Stimulated activated CD8-positive, alpha-beta memory T cell treated with anti-CD3 and anti-CD28 coated beads, Interleukin-7, amount 100 ng/mL, for 1 hour (primary cell): ENCODE results near the gene CPPED1.

Source experiments
- DNase-seq, 2 donors: peaks; one replicate each; pipeline ENCODE4 v3.0.0-alpha.2; 2020; ENCODE audit warnings: low read depth in 2 of 2

Gene CPPED1

DNA sequence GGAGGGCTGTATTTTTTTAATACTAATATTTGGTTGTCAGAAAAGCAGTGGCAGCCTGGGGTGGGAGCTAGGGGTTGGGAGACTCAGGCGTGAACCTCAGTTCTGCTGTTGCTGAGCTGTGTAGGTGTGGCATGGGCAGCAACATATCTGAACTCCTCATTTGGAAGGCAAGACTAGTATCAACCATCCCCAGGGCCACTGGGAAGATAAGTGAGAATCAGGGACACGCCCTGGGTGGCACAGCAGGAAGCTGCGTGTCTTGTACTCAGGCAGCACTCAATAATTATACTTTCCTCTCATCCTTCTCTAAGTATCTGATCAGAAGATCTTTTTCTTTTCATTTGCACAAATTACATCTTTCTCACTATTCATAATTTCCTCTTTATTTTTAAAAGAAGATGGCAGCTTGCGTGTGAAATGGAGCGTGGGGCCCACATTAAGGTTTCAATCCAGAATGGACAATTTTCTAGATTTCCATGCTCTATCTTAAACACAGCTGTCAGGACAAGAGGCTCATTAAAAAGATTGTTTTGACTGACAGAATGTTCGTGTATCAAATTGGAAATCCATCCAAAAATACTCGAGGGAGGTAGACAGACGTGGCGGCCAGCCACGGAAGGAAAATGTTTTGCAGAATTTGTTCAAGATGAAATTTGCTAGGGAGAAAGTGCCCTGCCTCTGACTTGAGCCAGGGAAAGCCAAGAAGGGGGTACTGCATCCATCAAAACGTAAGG, 121.1 kb downstream of the CPPED1 start:
- DNase-seq: no peak

DNA sequence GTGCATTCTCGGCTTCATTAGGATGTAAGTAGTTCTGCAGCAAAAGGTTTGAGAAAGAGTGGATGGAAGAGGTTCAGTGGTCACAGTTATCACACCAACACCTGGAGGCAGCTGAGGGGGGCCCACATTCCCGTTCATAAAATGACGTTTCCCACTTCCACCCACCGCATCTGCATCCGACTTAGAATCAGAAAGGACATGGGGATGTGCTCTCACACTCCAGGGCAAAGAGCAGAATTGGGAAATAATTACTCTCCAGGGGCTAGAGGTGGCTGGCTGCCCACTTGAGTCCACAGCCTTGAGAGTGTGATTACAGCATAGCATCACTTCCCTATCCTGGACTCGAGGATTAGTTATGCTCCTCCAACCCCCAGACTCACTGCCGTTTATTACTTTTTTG, 122.0 kb downstream of the CPPED1 start:
- no peak for DNase-seq

DNA sequence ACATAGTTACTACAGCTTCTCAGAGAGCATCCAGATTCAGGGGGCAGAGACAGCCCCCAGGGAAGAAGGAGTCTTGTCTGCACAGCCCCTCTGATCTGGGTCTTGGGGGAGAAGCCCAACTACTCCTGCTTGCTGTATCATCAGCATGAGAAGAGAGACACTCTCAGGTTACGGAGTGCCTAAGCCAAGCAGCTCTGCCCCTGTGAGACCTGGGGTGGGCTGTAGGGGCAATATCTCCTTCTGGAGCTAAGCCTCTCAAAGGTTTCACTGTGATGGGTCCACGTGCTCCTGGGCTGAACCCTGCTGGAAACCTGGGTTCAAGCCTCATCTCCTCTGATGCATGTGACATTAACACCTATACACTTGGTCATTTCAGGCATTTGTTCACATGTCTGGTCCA, 123.2 kb downstream of the CPPED1 start:
- DNase-seq: no peak

DNA sequence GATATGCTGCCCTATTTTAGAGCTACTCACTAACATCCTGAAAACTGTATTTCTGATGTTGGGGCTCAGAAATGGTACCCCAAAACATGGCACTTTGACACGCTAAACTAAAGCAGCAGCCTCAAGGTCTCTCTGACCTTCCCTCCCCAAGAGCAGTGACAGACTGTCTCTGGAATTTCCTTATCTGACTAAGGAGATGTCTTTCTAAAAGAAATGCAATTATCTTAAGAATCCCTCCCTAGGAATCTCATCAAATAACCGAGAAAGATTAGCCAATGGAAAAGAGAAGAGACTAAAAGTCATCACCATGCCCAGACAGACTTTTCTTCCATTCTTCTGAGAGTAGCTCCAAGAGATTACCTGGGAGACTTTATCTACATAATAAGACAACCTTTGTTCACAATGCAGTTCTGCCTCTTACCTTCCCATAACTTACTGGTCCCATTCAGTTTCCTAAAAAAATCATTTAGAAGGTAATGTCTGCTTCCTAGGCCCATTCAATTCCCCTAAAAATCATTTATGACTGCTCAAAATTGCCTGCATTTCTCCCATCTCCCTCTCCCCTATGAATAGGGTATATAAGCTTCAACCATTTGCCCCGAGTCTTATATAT, 123.9 kb downstream of the CPPED1 start:
- DNase-seq: no peak

DNA sequence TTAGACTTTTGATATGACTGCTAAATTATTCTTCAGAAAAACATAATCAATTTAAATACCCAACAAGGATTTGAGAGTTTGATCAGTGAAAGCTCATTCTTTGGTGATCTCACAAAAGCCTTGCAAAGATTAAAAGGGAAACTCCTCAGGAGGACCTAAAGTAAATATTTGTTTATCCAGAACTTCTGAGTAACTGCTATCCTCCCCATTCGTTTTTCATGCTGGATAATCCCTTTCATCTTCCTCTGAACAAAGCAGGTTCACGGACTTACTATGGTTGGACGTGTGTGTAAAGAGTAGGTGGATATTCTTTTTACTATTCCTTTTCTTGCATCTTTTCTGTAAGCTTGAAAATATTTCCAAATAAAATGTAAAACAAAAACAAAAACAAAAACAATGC, 124.7 kb downstream of the CPPED1 start:
- no peak for DNase-seq

DNA sequence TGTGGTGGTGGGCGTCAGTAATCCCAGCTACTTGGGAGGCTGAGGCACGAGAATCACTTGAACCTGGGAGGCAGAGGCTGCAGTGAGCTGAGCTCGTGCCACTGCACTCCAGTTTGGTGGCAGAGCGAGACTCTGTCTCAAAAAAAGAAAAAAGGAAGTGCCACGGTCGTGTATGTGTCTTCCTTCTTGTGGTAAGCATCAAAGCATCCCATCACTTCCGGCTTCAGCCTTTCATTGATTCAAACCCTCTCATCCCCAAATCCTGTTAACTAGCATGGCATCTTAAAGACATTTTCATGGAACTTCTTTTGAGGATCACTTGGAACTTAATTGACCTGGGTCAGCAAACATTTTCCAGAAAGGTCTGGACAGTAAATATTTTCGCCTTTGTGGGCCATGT, 126.2 kb downstream of the CPPED1 start:
- no peak for DNase-seq

DNA sequence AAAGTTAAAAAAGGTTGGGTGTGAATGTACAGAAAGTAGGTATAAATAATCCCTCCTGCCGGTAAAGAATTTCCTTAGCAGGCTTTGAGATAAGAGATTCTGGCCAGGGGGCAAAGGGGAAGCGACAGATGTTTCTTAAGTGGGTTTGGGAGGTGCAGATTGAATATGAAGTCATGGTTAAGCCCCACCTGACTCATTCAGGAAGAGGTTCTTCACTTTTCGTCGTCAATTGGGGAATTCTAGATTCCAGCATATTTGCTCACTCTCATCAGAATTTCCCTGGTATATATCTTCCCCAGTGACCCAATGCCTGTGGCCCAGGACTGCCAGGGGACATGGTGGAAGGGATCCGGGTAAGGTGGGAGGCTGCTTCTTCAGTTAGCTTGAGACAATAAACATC, 127.8 kb downstream of the CPPED1 start:
- no peak for DNase-seq

DNA sequence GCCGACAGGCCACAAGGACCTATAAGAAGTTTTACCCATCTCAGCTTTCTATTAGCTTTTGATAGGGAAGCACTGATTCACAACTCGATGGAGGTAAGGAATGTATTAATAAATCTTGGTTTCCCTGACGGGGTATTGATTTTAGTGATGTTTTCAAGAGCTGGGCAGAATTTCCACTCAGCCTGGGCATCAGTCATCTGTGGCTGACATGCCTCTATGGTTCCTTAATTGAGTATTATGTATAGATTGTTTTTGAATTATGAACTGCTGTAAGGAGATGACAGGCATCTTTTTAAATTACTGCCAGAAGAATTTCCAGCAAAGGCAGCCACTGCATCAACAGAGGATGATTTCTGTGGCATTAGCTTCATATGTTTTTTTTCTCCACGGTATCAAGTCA, 128.6 kb downstream of the CPPED1 start:
- DNase-seq: no peak

DNA sequence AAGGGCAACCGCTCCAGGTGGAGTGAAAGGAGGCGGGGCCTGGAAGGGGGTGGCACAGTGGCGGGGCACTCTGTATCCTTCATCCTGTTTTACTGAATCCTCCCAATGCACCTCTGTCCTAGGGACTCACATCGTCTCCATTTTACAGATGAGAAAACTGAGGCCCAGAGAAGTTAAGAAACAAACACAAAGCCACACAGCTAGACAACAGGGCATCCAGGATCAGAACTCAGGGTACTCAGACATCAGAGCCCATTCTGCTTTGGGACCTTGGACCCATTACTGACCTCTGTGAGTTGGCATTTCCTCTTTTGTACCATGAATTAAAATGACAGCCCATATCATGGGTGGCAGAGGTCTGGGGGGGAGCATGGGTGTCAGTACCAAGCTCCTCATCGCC, 129.2 kb downstream of the CPPED1 start:
- no peak for DNase-seq

DNA sequence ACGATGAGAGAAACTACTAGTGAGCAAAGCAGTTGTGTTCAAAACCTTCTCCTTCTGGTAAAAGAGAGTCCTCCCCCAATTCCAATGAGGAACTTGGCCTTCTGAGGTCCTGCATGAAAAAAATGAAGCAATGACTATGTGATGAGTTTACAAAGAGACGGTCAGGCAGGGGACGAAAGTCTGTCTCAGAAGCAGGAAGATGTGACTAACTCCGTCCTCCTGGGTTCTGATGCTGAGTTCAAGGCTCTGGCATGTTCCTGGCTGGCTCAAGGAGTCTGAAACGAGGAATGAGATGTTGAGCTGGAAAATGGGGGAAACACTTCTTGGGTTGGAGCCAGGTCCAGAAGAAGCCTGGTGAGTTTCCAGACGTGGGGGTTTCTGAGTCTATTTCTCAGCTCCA, 129.6 kb downstream of the CPPED1 start:
- DNase-seq: no peak

DNA sequence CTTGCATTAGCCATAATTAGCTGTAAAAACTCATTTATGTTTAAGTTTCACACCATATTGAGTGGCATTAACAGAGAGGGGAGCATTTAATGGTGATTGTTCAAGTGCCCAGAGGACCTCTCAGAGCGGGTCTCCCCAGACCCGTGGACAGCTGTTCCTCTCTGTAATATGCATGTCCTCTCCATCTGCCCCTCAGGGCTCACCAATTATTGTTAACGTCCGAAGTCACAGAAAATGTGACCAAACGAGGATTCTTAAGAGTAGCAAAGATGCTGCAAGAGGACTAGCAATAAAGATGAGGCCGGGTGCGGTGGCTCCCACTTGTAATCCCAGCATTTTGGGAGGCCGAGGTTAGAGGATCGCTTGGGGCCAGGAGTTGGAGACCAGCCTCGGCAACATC, 130.2 kb downstream of the CPPED1 start:
- no peak for DNase-seq

DNA sequence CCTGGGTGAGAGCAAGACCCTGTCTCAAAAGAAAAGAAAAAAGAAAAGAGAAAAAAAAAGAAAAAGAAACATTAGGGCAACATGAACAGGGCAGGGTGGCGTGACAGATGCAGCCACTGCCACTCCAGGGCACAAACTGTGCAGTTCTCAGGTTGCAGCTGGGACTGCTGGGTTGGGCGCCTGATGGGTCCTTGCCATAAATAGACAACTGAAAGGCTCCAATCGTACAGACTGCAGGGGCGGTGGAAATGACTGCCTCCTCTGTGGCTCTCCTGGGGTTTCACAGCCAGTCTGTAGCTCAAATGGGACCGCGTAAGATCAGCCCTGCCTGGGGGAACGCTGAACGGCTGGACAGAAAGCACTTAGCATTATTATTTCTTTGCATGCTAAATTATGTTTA, 130.7 kb downstream of the CPPED1 start:
- DNase-seq: no peak

DNA sequence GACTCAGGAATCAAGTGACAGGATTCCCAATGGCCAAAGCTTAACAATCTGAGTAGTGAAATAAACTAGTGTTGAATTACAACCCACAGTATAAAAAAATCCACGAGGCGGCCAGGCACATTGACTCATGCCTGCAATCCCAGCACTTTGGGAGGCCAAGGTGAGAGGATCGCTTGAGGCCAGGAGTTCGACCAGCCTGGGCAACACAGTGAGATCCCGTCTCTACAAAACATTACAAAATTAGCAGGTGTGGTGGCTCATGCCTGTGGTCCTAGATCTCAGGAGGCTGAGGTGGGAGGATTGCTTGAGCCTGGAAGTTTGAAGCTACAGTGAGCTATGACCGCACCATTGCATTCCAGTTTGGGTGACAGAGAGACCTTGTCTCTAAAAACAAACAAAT, 133.8 kb downstream of the CPPED1 start:
- DNase-seq: no peak

DNA sequence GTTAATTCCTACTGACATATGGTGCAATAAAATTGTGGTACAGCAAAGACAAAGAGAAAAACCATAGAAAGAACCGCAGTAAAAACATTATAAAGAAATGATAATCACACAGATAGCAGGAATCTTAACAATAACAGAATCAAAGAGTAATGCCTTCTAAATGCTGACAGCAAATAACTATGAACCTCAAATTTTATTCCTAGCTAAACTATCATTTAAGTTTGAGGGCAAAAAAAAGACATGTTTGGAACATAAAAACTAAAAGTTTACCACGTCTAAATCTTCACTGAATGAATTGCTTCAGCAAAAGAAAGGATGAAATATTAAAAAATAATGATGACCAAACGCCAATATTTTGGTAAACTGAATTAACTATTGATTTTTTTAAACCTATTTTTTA, 135.8 kb downstream of the CPPED1 start:
- DNase-seq: no peak

DNA sequence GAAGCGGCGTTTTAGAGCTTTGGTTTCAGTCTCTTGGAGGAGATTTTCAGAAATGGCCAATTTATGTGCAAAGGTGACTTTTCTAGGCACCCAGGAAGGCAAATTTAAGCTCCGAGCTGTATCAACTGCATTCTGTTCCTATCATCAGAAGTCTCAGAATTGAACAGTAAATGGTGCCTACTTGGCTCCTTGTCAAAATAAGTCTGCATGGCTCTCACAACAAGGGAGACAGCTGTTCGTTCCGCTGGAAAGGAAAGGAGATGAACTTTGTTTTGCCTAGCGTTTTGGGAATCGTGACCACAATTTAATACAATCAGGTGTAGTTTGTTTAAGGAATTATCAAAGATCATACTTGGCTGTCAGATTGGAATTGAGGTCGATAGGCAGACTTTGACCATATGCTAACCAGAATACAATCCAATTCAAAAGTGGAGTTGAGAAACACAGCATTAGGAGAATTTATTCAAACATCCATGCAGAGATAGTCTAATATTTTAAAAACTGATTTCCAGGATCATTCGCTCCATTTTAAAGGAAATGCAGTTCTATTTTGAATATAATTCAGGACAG, 139.4 kb downstream of the CPPED1 start:
- DNase-seq: no peak

DNA sequence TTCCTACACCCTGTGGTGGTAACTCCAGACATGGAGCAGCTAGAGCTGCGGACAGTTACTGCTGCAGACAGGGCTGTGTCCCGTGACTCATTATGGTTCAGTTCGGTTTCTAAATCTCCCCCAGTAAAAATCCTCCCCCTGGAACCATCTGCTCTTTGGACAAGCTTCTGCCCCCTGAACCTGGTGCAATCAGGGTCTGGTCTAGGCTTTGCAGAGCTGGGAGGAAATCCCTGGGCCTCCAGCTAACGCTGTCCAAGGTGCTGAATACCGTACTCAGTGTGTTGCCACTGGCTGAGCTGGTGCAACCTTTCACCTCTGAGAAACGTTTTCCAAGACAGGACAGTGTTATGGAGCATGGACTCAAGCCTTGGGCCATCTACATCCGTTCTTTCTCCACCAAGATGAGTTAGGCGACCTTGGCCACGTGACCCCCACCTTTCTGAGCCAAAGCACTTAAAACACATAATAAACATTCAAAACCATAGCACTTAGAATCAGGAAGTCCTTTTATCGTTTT, 142.0 kb downstream of the CPPED1 start:
- DNase-seq: no peak

DNA sequence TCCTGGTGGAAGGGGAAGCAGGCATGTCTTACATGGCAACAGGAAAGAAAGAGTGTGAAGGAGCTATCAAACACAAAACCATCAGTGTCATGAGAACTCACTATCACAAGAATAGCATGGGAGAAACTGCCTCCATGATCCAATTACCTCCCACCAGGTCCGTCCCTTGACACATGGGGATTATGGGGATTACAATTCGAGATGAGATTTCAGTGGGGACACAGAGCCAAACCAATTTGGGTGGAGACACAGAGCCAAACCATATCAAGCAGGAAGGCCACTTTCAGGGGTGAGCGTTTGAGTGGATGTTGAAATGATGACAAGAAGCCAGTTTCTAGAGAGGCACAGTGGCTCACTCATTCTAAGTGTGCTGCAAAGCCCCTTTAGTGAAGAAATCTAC, 143.8 kb downstream of the CPPED1 start:
- no peak for DNase-seq

DNA sequence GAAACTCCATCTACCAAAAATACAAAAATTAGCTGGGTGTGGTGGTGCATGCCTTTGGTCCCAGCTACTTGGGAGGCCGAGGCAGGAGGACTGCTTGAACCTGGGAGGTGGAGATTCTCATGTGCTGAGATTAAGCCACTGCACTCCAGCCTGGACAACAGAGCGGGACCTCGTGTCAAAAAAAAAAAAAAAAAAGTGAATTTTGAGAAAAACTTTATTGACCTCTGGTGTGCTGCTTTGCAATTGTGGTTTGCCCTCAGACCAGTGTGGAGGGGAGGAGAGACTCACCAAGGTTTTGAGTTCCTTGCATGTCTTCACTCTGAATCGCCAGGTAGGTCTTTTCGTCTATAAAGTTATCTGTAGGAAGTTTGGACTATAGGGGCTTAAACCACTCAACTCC, 145.2 kb downstream of the CPPED1 start:
- no peak for DNase-seq

DNA sequence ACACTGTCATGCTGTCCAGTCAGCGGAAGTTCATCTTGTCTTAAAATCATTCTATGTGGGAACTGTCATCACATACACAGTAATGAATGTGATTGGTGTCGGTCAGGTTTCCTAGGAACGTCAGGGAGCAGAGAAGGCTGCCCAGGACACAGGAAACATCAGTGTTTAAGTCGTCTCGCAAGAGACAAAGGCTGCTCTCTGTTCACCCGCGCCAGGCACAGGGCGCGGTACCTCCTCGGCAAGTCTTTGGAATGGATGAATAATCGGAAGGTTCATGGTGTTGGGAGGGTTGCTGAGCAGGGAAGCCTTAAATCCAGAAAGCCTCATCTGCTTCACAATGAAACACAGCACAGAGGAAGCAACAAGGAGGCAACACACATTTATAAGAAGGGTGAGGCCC, 148.2 kb downstream of the CPPED1 start:
- DNase-seq: no peak

DNA sequence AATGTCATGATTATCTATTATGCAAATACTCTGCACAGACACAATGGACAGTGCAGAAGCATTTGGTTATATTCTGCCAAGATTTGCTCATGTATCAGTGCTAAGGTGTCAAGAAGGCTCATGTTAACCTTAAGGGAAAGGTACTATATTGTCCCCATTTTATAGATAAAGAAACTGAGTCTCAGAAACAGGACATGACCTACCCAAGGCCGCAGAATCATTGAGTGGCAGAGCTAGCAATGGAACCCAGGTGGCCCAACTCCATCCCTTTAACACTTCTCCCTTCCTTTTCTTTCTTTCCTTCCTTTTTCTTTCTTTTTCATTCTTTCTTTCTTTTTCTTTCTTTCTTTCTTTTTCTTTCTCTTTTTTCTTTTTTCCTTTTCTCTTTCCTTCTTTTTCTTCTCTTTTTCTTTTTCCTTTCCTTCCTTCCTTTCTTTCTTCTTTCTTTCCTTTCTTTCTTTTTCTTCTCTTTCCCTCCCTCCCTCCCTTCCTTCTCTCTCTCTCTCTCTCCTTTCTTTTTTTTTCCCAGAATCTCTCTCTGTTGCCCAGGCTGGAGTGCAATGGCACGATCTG, 149.8 kb downstream of the CPPED1 start:
- DNase-seq: no peak

DNA sequence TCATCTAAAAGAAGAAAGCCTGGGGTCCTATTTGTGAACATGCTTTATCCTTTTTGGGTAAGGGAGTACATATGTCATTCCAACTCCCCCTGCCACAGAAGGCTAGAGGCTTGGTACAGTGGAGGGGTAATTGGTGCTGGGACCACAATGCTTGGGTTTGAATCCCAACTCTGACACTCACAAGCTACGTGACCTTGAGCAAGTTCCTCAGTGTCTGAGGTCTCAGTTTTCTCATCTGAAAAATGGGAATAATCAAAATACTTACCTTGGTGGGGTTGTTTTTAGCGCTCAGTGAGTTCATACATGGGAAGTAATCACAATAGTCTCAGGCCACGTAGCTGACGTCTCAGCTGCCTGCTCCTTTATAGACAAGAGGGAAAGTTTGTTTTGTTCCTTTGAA, 150.8 kb downstream of the CPPED1 start:
- no peak for DNase-seq

DNA sequence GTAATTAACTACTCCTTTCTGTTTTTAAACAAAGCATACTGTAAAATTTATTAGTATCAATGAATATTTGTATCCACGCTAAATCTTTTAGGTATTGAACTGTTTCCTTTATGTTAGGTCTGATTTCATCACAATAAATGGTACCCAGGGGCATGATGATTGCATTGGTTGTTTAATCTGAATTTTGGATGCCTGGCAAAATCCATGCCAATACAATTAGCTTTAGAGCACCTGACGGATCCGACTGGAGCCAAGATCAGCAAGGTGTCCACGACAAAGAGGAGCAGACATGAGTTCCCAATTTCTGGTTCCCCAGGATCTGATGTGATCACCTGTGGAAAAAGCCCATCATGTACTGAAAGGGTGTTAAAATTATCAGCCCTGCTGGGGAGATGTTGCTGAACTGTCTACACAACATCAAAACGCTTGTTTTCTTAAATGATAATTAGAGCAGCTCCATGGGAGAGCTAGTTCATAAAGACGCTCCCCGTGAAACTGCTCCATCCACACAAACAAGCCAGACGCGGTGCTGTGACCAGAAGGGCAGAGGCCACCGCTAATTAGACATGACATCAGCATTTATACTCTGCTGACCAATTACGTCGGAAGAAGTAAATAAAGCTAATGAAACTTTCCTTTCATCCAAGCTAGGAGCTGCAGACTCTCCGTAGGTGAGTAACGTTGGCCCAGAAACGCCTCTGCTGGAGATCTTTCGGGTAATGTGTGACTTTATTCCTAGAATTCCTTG, 151.7 kb downstream of the CPPED1 start:
- no peak for DNase-seq
